ENCODE measurements around the gene RND1.
"Not testable (repeated sequence)": the region's sequence is repeated elsewhere in the genome, so short reads cannot be mapped to it uniquely, and the experiment has no call there.

The RND1 gene

GRCh38 chr12:48866052-48866711 lies 512 bp upstream of the RND1 start:
- DNase-seq, result no peak

- DNase-seq, result no peak
Observed at GRCh38 chr12:48863291-48863690, 2.4 kb downstream of the RND1 start.

DNA sequence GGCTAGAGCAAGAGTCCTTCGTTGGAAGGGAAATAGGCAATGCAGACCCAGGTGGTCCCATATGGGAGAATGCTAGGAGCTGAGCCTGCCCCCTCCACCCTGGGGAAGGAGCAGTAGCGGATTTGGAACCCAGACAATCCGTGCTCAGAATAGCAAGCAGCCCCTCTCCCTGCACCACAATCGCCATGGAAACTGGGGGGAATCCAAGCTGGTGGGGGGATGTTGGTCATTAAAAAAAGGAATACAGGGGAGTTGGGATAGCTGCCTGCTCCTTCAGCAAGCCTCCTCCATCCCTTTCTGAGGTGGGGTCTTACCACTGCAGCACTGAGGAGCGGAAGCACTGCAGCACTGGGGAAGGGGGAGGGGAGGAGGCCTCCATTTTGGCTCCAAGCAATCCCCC lies 2.9 kb downstream of the RND1 start:
- no peak for DNase-seq

GRCh38 chr12:48861111-48861510 lies 4.6 kb downstream of the RND1 start:
- DNase-seq, result no peak

DNA sequence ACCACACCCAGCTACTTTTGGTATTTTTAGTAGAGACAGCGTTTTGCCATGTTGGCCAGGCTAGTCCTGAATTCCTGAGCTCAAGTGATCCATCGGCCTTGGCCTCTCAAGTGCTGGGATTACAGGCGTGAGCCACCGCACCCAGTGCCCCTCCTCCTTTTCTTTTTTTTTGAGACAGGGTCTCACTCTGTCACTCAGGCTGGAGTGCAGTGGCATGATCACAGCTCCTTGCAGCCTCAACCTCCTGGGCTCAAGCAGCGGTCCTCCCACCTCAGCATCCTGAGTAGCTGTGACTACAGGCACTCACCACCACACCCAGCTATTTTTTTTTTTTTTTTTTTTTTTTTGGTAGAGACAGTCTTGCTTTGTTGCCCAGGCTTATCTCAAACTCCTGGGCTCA lies 5.4 kb downstream of the RND1 start:
- DNase-seq, result not testable (repeated sequence)

- no peak for DNase-seq
Observed at GRCh38 chr12:48859607-48860006, 6.1 kb downstream of the RND1 start.

DNA sequence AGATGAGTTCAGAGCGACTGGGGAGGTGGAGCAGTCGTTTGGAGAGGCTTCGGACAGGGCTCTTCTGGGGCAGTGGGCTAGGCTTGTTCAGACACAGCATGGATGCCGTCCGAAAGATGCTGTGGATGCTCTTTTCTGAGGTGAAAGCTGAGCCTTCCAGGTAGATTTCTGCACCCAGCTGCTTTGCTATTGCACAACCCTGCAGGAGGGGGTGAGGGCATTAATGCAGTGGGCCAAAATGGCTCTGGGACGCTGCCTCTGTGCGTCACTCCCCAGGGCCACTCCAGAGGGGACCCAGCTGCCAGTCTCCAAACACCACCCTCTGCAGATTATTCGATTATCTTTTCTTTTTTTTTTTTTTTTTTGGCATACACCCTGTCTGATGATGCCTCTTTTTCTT lies 7.6 kb downstream of the RND1 start:
- DNase-seq, result no peak

DNA sequence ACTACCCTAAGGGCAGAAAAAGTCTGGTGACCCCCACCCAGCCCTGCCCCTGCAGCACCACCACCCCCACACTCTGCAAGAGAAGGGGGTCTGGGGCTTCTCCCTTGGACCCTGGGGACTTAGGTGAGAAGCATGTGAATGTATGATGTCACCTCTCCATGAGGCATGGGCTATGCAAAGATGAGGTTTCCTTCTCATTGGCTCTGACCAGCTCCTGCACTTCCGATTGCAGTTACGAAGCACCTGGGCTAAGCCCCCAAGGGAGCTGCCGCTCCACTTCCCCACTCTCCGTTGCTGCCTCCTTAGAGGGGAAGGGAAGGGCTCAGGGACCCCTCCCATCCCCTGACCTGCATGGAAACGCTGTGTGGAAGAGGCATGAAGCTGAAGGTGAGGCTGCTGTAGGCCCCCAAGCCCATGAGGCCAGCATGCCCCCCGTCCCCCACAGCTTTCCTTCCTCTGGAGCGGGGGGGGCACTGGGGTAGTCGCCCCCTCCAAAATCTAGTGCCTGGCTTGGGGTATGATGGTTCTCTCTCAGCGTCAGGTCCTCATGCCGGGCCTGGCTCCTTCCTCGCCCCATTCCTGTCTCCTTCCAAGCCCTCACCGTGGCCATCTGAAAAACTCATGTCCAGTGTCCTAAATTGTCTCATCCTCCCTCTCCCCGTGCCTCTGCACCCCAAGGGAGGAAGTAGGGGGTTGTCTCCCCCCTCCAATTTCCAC lies 8.2 kb downstream of the RND1 start:
- no peak for DNase-seq

GRCh38 chr12:48856379-48856778 lies 9.3 kb downstream of the RND1 start:
- DNase-seq, result no peak

GRCh38 chr12:48854932-48855331 lies 10.7 kb downstream of the RND1 start:
- not testable (repeated sequence) for DNase-seq

GRCh38 chr12:48854488-48854887 lies 11.2 kb downstream of the RND1 start:
- DNase-seq, result no peak

- DNase-seq, result peak; percentile 98
Observed at GRCh38 chr12:48852734-48853688, 12.7 kb downstream of the RND1 start.

- peak; percentile 98 for DNase-seq
Observed at GRCh38 chr12:48851883-48852733, 13.6 kb downstream of the RND1 start, which contains the start of gene DDX23. Gene DDX23 (minus strand): TSS chr12:48852163. CDS start chr12:48845782, 6,381 bp downstream.

DNA sequence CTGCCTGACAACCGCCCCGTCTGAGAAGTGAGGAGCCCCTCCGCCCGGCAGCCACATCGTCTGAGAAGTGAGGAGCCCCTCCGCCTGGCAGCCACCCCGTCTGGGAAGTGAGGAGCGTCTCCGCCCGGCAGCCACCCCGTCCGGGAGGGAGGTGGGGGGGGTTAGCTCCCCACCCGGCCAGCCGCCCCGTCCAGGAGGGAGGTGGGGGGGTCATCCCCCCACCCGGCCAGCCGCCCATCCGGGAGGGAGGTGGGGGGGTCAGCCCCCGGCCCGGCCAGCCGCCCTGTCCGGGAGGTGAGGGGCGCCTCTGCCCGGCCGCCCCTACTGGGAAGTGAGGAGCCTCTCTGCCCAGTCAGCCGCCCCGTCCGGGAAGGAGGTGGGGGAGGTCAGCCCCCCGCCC lies 23.6 kb downstream of the RND1 start:
- DNase-seq, result not testable (repeated sequence)

GRCh38 chr12:48838048-48838447 lies 27.6 kb downstream of the RND1 start:
- DNase-seq, result no peak

DNA sequence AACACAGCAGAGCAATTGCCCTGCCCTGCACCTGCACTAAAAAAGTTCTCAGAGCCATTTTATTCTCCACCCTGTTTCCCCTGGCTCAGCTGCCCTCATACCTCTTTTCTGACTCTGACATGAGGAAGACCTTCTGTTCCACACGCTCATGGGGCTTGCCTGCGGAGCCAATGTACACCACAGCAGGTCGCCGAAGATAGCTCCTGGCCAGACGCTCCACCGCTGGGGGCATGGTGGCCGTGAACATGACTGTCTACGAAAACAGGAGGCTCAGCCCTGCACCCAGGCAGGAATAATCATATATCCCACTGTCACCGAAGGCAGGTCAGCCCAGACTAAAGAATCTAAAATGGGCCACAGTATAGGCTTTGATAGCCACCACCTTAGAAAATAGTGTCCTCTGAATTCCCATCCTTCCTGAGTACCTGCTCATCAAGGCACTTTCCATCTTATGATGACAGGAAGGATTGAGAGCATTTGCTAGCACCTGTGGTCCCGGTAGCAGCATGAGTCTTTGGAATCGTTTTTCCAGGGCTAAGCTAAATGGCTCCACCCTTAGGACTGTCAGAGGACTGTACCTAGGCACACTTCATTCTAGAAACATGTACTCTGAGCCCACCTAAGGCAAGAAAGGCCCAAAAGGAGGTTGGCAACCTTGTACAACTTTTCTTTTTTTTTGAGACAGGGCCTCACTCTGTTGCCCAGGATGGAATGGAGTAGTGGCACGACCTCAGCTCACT lies 33.2 kb downstream of the RND1 start:
- no peak for DNase-seq

- DNase-seq, result no peak
Observed at GRCh38 chr12:48831257-48831656, 34.4 kb downstream of the RND1 start.

DNA sequence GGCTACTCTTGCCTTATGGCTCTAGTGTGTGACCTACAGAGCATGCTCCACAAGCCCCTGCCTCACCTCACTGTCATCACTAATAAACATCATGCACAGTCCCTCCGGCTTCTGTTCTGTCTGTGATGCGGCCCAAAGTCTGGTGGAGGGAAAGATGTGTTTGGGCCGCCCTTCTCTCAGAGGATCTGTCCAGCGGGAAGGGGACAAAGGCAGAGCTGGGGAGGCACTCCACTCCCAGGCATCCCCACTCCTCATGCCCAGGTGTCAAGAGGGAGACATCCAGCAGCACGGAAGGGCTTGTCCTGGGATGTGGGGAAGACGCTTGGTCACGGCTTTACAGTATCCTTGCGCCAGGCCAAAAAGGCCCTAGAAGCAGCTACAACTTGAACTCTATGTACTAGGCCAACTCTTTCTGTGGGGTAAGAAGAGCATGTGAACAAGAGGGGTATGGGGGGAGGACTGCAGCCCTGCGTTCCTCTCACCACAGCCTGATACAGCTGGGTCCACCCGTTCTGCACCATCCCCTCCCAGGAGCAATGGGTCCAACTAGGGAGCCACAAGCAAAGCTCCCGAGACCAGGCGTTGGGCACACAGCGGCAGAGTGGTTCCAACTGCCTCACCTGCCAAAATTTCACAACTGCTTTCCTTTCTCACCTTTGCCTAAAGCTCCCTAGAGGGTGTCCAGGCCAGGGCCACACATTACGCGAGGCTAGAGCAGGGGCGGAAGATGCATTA lies 36.7 kb downstream of the RND1 start:
- no peak for DNase-seq

DNA sequence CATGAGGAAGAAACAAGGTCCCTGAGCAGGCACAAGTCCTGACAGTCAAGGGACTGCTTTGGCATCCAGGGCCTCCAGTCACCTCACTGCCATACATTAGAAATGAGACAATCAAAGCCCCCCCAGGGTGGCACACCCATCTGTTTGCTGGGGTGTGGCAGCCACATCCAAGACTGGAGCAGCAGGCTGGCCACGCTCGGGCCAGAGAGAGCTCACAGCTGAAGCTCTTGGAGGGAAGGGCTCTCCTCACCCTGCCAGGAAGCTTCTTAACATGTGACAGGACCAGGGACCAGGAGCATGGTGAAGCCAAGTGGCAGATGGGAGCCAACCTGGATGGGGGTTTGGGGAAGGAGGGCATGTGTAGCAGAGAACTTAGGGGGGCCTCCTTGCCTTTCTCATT lies 37.4 kb downstream of the RND1 start:
- no peak for DNase-seq

GRCh38 chr12:48827513-48828096 lies 38.1 kb downstream of the RND1 start:
- no peak for DNase-seq

DNA sequence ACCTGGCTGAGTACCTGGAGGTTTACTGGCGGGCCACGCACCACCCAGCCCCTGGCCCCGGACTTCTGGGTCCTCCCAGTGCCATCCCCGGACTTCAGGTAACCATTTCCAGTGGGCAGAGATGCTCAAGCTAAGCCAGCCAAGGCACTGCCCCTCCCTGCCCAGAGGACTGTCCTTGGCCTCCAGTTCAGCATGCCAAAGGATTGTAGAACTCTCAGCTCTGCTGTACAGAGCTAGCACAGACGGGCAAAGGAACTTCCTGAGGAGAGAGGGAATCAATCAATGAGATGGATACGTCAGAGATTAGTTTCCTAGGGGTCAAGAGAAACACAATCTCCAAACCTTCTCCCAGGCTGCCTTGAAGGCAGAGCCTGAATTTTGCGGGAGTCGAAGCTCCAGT lies 38.6 kb downstream of the RND1 start:
- no peak for DNase-seq
